ENCODE results near the gene LRP1B.

The LRP1B gene

DNA sequence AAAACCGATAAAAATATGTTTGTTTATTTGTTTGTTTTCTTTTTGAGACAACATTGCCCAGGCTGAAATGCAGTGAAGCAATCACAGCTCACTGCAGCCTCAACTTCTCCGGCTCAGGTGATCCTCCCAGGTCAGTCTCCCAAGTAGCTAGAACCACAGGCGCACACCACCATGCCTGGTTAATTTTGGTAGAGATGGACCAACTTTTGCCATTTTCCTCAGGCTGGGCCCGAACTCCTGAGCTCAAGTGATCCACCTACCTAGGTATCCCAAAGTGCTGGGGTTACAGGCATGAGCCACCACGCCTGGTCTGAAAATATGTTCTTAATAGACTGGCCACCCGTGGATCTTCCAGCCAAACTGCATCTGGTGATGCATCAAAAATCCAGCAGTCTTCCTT lies 1867.9 kb downstream of the LRP1B start:
- no peak for DNase-seq

GRCh38 chr2:140257692-140258300 lies 1873.0 kb downstream of the LRP1B start:
- DNase-seq: no peak

GRCh38 chr2:140256080-140256479 lies 1874.7 kb downstream of the LRP1B start:
- no peak for DNase-seq

- DNase-seq: no peak
Measured at GRCh38 chr2:140249821-140250220, 1881.0 kb downstream of the LRP1B start.

DNA sequence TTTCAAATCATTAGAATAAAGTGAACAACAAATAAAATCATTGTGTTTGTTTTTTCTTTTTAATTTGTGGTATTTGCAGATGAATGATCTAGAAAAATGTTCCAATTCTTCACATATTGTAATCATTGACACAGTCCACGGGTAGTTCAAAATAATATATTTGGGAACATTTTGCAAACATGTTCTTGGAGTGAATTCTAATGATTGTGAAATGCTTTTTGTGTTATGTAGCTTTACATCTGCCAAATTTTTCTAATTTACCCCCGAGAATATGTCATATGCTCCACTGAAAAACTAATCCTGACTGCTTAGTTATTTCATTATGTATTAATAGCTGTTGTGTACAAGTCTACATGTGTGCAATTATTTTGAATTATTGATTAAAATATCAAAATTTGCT lies 1882.2 kb downstream of the LRP1B start:
- DNase-seq: no peak

DNA sequence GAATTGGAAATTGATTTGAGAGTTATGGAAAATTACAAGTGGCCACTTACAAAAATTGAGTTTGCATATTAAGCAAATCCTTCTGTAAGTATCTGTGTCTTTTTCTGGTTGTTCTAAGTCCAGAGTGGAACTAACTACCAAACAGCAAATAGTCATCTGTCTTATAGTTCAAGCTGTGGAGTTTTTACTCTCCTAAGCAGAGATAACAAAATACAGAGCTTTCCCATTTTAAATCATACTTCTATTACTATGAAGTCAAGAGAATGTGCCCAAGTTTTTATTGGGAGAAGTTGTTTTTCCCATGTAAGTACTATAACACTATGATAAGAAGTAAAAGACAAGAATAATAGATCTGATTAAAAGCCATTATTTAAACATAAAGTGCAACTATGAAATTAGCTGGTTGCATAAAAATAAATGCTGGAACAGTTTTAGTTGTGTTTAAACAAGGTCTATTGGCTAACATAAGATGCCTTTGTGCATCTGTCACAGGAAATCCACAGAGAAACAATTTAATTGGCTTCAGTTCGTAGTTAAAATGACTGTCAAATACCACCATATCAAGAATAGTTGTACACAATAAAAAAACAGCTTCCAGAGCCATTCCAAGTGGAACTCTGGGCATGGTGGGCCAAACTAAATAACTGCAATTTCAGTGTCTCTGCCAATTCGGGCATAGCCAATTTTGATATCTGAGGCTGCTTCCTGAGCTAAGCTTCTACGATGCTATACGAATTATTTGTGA lies 1883.2 kb downstream of the LRP1B start:
- DNase-seq: no peak

GRCh38 chr2:140246957-140247356 lies 1883.9 kb downstream of the LRP1B start:
- no peak for DNase-seq

DNA sequence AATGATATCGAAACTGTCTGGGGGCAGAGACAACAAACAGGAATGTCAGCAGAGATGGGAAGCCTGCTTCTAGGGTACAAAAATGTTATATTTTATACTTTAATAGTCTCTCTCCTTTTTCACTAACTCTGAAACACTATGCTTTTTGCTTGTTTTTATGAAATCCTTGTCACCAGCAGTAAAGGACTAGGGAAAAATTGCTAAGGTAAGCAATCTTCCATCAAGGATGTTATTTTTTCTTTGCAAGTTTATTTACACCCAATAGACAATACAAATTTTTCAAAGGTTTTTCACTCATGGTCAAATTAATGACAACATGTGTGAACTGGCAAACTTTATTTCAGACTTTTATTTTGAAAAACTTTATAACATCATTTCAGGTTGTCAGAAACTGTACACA lies 1884.8 kb downstream of the LRP1B start:
- no peak for DNase-seq

GRCh38 chr2:140242889-140243288 lies 1887.9 kb downstream of the LRP1B start:
- DNase-seq: no peak

DNA sequence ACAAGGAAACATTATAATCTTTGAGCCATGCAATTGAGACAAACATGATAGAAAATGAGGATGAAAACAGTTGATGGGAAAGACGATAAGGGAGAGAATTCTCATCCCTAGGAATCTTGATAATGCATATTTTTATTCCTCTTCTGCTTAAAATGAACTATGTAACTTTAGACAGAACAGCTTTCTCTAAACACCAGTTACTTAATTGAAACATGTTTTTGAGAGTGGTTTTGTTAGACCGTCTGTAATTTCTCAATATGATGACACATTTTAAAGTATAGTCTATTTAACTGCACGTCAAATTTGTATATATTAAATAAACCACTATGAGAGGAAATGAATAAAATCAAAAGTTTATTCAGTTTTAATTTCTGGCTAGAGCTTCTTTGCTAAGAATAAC lies 1896.7 kb downstream of the LRP1B start:
- no peak for DNase-seq

- no peak for DNase-seq
Measured at GRCh38 chr2:140210963-140211362, 1919.9 kb downstream of the LRP1B start.

DNA sequence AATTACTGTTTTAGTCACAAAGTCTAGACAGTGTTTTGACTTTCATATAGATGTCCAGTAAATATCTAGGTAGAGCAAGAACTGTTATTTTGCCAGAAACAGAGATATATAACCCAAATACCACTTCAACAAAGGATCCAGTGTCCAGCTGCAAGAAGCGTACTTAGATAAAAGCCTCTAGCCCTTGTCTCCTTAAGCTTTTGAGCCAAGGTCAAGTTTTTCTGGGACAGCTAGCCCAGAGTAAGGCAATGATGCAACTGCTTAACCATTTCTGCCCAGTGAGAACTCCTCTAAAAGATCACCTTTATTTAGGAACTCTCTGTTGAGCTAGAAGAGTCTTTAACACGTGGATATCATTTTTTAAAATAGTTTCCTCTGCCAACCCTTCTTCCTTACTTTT lies 1925.7 kb downstream of the LRP1B start:
- DNase-seq: no peak

DNA sequence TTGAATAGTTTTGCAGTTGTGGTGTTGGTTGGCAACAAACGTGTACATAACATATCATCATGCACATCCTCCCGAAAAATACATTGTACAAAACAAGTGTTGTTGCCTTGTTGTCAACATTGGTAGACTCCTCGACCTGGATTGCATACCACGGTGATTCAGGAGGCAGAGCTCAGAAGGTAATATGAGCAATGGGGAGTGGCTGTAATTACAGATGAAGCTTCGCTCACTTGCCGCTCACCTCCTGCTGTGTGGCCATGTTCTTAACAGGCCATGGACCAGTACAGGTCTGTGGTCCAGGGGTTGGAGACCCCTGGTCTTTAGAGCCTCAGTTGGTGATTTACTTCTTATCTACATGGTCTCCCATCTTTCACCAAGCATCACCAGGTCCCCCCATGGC lies 1927.5 kb downstream of the LRP1B start:
- no peak for DNase-seq

GRCh38 chr2:140201572-140201971 lies 1929.2 kb downstream of the LRP1B start:
- no peak for DNase-seq

DNA sequence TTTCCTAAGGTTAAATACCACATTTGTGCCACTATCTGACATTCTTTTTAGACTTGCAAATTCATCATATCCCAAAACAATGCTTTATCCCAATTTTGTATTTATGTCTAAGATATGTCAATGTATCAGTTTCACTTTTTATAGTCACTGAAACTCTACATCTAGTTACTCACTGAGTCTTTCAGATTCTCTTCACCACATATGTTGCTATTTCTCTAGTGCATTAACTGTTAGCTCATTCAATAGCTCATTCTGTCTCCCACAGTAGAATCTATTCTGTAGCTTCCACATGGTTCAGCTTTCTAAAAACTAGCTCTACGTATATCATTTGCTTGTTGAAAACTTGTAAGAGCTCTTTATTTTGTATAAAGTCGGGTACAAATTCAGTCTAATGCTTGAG lies 1930.1 kb downstream of the LRP1B start:
- DNase-seq: no peak

GRCh38 chr2:140200307-140200706 lies 1930.5 kb downstream of the LRP1B start:
- no peak for DNase-seq

DNA sequence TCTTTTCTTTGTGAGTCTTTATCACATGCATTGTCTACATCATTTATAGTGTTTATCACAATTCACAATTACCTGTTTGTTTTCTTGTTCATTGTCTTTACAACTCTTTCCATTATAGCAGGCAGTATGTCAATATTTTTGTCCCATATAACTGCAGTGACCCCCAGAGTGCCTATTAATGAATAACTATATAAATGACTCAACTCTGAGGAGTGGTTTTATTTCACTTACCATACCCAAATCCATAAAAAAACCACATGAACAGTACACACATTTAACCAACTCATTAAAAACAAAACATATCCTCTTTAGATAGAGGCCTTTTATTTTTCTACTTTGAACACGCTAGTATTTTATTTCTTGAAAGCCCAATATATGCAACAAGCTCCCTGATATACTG lies 1931.5 kb downstream of the LRP1B start:
- no peak for DNase-seq

GRCh38 chr2:140187086-140187485 lies 1943.7 kb downstream of the LRP1B start:
- DNase-seq: no peak

GRCh38 chr2:140186313-140186712 lies 1944.5 kb downstream of the LRP1B start:
- DNase-seq: no peak

GRCh38 chr2:140185076-140185475 lies 1945.7 kb downstream of the LRP1B start:
- no peak for DNase-seq

DNA sequence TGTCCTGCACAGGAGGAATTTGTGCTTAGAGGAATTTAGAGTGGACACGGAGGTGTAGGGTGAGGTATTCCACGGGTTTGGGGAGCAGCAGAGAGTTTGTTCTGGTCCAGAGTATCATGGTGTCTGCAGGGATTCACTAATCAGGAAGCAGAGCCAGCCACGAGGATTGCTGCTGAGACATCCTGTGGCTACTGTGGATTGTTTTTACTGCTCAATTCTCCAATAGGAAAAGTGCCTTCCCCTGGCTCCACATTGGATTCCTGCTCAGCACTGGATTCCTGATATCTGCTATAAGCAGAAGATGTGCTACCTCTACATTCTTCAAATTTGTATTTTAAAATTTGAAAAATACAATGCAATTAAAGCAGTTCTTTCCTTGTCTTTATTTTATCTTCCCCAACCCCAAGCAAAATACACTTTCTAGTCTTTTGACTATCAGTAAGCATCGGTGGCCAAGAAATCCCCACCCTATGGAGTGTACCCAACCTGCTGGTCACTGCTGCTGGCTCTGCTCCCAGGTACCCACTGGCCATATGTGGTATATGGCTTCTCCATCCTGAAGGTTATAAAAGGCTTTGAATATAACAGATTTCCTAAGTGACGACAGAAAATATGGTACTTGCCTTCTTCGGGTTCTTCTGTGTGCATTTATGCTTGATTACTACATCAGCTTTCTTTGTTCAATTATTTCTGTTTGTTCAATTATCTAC lies 1947.6 kb downstream of the LRP1B start:
- DNase-seq: no peak

Data from stimulated activated naive CD4-positive, alpha-beta T cell (primary cell).